GM18499 (cell line): ENCODE data around the gene RUNX1.
A peak's percentile ranks its signal among the peaks of the same experiment; 100 is the strongest.
"Not testable (repeated sequence)": the region's sequence is repeated elsewhere in the genome, so short reads cannot be mapped to it uniquely, and the experiment has no call there.

Source experiments
- ATAC-seq: cut with Tn5 transposase; IDR thresholded peaks from one replicate; pipeline ENCODE4 v1.9.1; 2021; ENCODE audit warnings: moderate number of reproducible peaks; ENCODE audit not compliant: insufficient read depth, unreplicated experiment

The RUNX1 gene

DNA sequence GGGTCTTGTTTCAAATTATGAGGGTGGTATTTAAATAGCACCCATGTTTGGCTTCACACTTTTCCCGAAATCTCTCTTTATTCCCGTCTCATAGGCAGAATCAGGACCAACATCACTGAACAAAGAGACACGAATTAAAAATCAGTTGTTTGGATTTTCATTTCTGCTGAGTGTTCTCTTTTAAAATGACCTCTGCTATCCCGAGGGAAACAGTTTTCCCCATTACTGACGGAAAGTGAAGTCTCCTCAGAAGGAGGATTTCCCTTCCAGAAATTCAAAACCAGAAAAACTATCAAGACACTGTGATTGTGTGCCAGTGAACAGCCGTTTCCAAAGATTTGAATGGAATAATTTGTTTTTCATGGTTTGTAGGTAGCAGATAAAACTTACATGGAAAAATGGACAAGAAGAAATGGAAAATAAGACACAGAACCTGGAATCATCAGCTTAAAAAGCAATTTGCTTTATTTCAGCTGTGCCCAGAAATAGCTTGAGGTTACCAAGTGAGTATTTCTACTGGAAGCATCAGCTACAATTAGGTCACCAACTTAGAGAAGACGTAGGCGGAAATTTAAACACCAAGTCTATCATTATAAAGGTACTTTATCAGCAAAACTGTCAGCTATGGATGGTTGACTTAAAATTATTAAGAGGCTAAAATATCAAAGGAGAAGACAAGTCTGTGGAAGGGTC lies 68.5 kb downstream of the RUNX1 start:
- ATAC-seq, result no peak

DNA sequence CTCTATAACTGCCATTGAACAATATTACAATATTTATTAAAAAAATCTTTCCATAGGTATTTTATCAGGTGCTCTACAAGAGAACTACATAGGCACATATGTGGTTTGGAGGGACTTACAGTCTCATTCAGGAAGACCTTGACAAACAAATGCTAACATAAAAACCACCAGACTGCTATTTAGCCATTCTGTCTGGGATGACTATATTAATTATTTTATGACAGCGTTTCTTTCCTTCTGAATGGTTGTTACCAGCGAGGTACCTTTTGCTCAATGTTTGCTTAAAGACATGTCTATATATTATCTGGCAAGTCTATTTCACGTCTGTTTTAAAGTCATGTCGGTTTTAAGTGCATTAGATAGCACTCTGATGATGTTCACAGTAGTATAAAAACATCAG lies 69.7 kb downstream of the RUNX1 start:
- ATAC-seq, result no peak

DNA sequence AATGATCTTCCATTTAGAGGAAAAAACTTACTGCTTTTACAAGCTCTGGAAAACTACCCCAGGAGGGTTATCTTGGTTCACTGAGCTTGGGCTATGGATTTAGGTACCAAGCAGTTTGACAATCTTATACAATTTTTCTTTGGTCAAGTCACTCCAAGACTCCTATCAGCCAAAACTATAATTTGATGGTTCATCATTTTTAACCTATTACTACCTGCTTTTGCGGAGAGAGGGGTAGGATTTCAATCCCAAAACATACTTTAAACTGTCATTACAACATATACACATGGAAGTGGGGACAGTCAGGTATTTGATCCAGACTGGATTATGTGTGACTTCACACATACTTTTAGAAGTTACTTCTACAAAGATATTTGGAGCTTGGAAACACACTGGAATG lies 71.8 kb downstream of the RUNX1 start:
- no peak for ATAC-seq

DNA sequence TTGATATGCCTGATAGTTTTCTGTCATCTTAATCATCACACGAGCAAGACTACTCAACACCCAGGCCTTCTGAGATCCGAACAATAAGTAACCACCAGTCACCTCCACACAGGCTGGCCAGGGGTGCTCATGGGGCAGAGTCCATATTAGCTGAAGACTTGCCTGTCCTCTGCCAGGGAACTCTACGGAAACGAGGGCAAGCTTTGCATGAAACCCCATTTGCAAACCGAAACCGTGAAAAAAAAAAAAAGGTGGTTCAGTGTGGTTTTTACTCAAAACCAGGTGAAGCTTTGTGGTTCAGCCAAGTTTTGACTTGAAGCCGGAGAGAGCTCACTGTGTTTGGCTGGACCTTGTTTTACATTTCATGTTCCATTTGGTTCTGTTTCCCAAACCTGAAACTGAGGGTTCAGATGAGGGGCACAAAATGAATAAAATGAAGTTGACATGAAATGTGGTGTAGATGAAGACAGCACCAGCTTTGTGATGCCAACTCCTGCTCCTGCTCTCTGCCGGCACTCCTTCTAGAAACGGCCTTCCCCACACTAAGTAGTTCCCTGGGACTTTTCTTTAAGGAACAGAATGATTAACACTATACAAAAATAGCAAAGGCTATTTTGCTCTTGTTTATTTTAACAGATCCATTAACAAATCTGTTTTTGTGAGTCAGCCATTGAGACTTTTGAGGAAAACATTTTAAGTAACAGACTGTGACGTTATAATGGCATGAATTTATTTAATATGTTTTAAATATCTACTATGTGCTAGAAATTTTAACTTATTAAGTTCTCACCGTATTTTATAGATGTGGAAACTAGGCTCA lies 74.7 kb downstream of the RUNX1 start:
- ATAC-seq, result peak; percentile 61

DNA sequence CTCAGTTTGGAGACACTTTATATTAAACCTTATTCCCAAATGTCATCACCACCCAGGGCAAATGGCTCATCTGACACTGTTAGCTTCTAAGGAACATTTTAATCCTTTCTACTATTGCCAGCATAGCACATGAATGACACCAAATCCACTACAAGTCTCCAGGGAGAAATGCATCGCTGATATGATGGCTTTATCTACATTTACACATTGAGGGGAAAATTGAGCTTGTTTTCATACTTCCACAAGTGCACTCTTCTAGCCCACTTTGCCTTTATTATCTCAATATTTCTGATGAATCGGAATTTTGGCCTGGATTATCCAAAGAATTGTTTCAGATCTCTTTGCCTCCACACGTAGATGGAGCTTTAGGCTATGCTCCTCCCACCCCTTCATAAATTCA lies 75.4 kb downstream of the RUNX1 start:
- no peak for ATAC-seq

DNA sequence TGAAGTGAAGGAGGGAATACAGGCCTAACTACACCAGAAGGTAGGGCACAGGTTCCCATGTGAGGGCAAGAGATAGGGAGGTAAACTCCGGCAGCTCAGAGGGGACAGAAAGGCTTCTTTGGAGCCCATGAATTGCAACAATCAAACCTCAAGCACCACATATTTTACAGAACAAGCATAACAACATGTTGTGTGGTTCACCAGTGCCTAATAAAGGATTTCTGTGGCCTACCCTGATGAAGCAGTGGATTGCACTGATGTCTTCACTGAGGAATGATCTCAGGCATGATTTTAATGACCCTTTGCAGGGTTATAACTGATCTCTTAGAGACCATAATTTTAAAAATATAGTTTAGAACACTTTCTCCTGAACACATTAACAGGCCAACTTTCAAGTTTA lies 77.4 kb downstream of the RUNX1 start:
- ATAC-seq, result no peak

DNA sequence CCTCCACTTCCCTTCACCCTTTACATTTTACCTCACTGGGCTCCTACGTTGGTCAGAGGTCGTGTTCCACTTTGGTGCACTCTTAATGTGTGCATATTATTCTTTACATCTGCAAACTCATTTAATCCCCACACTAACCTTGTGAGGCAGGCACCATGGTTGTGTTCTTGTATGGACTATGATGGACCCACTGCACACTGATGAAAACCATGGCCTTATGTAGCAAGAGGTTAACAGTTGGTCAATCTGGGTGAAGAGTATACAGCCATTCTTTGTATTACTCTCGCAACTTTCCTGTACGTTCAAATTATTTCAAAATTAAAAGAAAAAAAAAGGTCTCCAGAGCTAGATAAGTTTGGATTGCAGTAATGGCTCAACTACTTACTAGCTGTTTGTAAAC lies 78.5 kb downstream of the RUNX1 start:
- ATAC-seq, result no peak

DNA sequence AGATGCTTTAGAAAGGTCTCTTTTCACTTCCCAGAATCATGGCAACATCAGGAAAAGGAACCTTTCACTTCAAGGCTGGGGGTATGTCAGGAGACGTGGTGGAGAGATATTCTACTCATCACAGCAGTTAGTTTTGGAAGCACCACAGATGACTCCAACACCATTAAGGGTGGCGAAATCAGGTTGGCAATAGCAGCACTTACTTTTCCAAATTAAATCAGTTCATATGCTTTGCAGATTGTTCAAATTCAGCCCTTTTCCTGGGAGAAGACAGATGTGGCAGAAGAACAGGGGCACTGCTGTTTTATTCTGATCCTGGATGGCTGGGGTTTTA lies 79.0 kb downstream of the RUNX1 start:
- no peak for ATAC-seq

DNA sequence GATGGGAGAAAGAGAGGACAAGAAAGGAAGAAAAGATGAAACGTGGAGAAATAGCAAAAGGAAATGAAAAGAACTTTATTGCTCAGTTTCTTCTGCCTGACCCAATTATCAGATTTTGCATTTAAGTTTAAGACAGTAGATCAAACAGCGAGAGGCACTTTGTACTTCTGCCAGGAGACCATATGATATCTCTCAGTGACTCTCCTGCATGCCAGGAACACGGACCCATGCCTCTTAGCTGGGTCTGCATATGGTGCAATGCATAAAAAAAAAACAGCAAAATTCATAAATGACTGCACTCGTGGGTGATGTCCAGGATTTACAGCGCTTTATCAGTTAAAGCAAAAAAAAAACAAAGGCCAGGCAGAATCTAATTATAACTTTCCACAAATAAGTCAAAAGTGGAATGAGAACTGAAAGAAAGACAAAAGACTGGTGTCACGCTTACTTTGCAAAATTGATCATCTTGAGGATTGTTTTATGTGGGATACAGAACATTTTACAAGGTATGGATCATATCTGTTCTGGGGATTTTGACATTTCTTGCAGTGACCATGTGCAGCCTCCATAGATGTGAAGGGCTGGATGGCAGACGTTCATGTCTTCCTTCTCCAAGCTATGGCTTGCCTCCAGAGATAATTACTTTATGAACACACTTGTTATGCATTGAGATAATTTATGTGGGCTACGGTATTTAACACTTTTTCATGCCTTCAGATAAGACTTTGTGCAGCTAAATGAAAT lies 79.5 kb downstream of the RUNX1 start:
- no peak for ATAC-seq

DNA sequence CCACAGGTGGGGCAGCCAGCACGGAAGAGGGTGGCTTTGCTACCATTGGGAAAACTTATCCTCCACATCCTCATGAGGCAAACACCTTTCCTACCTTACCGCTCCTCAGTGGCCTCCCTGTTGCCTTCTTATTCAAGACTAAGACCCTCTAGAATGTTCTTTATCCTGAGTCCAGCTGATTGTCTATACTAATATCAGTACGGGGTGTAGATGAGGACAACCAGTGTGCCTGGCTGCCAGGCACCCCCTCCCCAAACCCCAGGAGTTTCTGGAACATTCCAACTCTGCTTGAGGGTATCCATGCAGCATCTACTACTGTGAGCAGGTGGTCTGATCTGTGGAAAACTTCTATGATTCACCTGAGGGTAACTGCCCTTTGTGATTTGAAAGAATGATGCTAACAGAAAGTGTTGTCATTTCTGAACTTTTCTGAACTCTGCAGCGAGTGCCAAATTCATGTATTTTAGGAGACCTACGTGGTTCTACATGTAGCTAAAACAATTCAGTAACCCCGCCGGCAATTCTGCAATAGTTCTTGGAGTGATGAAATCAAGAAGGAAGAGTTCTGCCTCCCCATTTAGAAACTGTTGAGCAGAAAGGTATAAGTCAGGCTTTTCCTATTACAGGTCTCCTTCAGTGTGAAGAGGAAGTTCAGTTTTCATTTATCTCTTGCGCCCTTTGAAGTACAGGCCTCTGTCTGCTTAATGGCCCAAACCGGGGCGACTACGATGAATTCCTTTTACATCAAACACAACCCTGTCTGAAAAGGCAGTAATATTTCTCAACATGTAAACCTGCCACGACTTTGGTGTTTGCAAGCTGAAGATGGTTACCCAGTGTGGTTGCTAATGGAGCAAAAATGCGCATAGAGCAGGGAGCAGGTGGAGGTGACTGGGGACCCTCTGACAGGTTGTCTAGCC lies 80.4 kb downstream of the RUNX1 start:
- no peak for ATAC-seq

DNA sequence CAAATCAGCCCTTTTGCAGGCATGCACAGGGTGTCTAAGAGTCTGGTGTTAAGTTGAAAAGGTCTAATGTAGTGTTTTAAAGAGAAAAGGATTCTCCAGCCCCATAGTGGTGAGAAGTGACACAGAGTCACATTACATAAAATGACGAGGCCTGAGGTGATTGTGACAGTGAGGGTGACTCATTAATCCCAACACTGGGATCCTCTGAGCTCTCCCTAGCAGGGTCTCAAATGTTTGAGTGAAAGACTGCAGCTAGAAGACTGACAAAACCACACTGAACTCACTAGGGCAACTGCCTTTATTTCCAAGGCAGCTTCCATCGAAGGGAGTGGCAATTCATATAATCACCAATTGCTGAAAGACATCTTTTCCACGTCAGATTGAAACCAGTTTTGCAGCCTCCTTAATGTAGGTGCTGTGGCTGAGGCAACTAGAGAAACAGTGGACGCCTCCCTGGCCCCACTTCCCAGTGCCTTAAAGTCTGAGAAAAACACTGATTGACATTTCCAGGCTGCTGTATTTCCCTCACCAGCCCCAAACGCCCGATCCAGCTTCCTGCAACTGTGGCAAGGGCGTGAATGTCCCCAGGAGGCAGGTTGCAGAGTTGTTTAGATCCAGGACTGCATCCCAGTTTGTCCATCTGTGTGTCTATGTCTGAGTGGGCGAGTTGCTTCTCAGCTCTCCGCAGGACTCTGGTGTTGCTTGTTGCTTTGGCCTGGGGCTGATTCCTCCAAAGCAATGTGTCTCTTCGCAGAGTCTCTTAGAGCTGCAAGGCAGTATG lies 81.4 kb downstream of the RUNX1 start:
- ATAC-seq, result no peak

DNA sequence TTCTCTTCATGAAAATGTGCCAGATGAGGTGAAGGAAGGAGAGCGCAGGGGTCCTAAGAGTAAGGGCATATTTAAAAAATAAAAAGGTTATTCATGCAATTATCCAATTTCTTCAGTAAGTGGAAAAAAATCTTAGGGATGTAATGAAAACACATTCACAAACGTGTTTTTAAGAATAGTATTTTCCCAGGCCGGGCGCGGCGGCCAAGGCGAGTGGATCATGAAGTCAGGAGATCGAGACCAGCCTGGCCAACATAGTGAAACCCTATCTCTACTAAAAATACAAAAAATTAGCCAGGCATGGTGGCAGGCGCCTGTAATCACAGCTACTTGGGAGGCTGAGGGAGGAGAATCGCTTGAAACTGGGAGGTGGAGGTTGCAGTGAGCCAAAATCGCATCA lies 82.2 kb downstream of the RUNX1 start:
- ATAC-seq, result not testable (repeated sequence)

DNA sequence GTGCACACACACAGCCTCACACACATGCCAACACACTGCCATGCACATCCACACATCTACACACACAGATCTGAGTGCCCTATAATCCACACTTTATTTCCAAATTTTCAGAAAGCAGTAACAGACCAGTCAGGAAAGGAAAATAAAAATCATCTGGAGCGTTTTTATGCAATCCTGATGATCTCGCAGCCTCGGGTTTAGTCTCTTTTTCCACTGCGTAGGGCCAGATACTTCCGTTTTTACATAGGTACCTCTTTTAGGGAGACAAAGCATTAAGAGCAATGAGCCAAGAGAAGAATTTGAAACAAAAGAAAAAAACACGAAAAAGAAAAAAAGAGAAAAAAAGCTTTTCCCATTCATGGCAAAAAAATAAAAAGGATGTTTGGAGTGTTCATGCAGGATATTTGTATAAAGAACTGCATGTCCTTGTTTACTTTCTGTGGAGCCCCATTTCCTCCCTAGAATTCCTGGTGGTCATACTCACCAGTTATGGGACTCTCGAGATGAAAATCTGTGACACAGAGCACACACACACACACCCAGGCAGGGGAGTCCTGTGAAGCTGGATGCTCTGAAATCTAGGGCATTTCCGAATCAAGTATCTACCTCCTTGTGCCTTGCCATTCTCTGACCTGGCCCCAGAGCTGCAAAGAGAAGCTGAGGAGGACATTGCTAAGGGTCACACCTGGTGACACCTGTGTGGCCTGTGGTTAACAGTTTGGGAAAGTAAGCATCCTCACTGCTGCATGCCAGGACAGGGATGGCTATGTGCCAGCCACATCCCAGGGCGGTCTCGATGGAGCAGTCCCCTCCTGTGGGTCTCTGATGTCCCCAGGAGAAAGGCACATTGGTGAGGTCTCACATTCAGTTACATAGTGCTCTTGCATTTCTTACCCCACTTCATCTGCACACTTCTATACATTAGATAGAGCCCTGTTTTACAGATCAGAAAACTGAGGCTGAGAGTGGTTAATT lies 83.6 kb downstream of the RUNX1 start:
- ATAC-seq, result no peak

DNA sequence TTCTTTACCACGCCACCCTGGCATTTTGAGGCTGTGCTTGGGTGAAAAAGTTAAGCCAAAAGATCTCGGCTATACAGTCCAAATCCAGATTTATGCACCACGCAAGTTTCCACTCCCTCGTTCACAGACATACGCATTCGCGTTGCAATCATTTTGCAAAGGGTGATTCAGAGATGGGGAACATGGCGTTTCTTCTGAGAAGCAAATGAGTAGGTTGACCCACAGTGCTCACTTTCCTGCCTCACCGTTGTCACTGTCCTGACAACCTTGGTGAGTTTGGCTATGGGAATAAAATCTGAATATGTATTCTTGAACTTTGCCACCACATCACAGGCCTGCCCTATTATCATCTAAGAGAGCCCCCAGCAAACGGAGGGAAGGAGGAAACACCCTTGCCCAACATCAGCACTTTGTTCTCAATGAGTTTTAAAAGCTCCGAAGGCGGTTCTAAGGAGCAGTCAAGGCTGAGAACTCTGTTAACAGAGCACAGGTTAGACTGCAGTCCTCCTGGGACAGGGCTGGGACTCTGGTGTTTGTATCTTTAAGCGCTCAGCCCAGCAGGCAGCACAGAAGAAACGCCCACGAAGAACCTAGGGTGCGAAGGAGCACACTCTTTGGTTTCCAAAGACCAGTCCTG lies 86.4 kb downstream of the RUNX1 start:
- no peak for ATAC-seq

DNA sequence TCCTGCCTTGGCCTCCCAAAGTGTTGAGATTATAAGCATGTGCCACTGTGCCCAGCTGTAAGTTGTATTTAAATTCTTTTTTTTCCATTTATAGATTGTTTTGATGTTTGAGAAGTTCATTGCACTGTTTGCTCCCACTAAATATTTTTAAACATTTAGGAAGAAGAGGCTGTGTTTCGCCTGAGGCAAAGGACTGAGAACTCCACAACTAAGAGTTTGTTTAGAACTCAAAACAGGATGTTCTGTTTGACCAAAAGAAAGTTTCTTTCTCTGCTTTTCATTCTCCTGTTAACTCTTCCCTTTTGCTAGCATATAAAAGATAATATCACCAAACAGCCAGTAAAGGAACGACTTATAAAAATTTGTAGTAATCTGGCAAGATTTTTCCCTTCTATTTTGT lies 87.0 kb downstream of the RUNX1 start:
- no peak for ATAC-seq

DNA sequence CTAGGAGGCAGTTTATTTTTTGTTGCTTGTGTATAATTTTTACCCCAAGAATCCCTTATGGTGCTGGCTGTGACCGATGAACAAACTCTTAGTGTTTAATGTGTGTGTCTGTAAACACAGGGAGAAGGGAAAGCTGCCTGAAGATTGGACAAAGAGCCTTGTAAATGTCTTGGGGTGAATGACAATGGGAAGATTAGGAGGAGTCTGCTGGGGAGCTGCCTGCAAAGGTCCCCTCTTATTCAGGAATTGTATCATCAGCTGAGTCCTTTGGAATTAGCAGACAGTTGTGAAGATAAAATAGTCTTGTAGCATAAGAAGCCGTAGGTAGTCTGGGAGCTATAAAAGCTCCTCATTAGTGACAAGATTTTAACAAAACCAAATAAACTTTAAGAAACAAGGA lies 88.4 kb downstream of the RUNX1 start:
- no peak for ATAC-seq

DNA sequence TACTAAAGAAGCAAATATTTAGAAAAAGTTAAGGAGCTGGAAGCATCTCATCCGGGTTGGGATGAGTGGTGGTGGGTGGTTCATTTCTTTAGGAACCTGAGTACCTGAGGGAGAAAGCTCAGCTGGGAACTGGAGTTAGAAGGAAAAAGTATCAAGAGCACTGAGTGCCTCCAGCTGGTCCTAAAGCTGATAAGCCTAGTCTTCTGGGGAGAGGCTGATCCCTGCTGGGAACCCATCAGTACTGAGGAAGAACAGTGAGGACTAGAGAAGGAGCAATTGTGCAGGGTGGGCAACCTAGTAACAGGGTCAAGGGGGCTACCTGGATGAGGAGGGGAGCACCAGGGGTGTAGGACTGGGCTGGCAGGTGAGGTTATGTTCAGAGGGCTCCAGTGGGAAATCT lies 89.5 kb downstream of the RUNX1 start:
- ATAC-seq, result no peak

DNA sequence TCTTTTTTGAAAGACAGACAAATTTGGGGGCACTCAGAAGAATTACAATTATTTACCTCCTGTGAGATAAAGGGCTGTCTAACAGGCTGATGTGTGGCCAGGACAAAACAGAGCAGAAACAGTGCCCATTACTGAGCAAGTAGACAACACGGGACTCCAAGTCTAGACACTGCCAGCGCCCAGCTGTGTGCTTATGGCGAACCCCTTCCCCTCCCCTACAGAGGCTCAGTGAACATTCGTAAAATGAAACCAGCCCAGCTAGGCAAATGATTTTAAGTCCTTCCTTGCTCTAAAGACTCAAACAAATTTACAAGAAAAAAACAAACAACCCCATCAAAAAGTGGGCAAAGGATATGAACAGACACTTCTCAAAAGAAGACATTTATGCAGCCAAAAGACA lies 91.1 kb downstream of the RUNX1 start:
- ATAC-seq, result no peak
